GM18873 (cell line): Measurements from ENCODE around the gene PLPP7.
"Not testable (repeated sequence)": the region's sequence is repeated elsewhere in the genome, so short reads cannot be mapped to it uniquely, and the experiment has no call there.

Experiments used
- ATAC-seq: cut with Tn5 transposase; IDR thresholded peaks from one replicate; pipeline ENCODE4 v1.9.1; 2021; ENCODE audit warnings: mild to moderate bottlenecking, moderate library complexity, moderate number of reproducible peaks; ENCODE audit not compliant: unreplicated experiment, low FRiP score

PLPP7 gene

DNA sequence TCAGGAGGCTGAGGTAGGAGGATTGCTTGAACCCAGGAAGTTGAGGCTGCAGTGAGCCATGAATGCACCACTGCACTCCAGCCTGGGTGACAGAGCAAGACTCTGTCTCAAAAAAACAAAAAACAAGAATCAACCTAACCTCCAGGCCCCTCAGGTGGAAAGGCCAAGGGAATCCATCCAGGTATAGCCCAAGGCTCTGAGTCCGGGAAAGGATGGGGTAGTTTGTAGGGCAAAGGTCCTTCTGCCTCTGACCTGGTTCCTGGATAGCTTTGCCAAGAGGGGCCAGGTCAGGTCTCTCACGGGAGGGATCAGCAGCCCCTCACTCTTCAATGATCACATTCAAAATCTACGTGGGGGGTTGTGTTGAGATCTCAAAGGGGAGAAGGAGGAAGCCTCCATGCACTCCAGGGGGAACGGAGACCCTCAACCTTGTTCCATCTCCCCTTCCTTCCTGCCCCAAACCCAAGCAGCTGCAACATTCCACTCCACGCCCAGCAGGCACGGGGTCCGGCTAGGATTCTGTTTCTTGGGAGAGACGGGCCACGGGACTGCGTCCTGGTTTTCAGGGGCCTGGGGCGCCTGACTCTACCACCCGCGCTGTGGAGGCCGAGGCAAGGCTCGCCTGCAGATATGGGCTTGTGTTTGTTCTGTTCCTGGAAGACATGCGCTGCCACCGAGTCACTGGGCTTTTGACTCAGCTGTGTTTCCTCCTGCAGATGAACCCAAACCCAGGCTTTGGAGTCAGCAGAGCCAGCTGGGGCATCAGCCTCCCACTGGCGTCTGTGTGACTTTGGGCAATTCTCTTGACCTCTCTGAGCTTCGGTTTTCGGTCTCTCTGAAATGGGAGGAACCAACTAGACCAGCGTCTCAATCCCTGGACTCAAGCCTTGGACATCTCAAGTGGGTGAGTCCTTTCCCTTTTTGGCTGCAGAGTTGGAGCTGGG lies 35.5 kb downstream of the PLPP7 start:
- ATAC-seq = no peak

DNA sequence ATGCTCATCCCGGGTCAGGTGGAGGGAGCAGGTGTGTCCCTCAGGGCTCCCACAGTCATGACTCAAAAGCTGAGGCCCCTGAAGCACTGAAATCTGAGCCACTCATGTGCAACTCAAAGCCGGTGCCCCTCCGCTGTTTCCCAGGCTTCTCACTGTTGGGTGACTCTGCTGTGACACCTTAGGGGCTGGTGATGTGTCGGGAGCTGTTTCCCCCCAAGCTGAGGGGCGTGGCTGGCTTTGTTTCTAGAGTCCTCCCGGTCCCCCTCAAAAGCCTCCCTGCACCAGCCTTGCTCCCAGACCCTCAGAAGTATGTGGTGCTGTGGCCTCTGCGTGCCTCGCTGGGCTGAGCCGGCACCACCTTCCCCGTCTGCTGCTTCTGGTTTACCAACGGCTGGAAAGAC lies 39.7 kb downstream of the PLPP7 start:
- no peak for ATAC-seq

DNA sequence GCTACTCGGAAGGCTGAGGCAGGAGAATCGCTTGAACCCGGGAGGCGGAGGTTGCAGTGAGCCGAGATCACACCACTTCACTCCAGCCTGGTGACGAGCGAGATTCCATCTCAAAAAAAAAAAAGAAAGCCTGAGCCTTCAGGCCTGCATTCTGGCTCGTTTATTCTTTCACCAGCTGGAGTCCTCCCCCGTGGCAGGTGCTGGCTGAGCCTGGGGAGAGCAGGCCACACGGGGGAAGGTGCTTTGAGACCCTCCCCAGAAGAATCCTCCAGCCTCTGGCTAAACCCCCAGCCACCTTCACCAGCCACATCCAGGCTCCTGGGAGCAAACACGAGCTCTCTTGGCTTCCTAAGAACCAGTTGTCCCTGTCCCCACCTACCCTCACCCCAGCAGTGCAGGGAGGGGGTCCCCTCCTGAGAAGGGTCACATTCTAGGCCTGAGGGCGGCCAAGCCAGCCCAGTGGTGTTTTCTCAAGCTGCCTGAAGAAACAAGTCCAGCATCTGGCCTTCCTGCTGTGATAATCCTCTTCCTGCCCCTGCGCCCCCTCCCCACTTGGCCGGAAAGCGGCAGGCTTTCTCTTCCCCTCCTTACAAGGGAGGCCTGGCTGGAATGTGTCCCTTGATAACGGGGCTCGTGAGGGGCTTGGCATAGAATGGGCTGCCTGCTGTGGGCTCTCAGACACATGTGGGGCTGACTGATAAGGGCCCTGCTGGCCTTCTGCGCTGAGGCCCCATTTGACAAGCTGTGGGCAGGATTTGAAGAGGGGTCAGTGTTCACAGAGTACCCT lies 41.5 kb downstream of the PLPP7 start:
- no peak for ATAC-seq

DNA sequence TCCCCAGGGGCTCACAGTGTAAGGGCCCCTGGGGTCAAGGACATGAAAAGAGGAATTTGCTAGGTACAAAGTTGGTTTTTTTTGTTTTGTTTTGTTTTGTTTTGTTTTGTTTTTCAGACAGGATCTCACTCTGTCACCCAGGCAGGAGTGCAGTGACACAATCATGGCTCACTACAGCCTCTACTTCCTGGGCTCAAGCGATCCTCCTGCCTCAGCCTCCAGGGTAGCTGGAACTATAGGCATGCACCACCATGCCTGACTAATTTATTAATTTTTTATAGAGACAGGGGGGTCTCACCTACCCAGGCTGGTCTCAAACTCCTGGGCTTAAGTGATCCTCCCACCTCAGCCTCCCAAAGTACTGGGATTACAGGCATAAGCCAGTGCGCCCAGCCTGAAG lies 42.5 kb downstream of the PLPP7 start:
- not testable (repeated sequence) for ATAC-seq

DNA sequence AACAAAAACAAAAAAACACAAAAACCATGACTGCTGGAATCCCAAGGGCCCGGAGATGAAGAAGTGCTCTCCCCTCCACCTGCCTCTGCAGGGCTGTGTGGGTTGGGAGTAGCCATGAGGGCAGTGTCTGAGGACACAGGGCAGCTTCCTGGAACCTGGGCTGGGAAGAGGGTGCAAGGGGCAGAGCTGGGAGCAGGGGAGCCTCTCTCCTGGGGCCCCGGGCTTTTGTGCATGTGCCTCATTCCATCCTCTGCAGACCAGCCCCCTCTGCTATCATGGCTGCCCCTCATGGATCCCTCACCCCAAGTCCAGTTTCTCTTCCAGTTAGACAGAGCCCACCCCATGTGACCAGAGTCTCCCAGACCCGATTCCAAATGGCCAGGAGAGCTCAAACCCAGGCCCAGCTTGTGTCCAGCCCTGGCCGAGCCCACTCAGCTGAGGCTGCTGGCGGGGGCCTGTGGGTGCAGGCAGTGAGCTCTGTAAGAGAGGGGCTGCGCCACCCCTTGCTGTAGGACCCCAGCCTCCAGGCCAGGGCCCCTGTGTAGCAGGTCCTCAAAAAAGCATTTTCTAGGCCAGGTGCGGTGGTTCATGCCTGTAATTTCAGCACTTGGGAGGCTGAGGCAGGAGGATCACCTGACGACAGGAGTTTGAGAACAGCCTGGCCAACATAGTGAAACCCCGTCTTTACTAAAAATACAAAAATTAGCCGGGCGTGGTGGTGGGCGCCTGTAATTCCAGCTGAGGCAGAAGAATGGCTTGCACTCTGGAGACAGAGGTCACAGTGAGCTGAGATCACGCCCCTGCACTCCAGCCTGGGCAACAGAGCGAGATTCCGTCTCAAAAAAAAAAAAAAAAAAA lies 44.5 kb downstream of the PLPP7 start:
- ATAC-seq = no peak

DNA sequence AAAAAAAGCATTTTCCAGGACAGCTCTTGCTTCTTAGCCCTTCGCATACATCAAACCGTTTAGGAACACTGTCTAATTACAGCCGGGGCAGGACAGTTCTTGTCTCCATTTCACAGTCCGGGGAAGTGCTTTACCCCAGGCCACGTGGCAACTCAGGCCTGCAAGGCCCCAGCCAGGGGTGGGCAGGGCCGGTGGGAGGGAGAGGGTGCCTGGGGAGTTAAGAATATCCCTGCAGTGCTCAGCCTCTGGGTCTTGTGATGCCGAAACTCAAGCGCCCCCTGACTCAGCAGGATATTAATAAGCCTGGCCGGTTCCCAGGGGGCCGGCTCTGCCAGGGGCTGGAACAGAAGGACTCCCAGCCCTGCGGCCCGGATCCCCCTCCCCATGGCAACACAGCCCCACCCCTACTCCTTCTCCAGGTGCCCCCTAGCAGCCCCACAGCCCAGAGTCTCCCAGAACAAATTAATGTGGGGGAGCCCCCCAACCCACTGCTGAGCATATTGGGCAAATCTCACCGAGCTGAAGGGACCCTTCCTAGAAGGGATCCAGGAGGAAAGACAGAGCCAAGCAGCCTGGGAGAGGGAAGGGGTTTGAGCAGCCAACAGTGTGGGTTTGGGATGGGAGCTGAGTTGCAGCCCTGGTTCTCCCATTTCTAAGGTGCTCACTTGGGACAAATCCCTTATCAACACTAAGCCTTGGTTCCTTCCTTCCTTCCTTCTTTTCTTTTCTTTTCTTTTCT lies 45.3 kb downstream of the PLPP7 start:
- ATAC-seq = no peak

DNA sequence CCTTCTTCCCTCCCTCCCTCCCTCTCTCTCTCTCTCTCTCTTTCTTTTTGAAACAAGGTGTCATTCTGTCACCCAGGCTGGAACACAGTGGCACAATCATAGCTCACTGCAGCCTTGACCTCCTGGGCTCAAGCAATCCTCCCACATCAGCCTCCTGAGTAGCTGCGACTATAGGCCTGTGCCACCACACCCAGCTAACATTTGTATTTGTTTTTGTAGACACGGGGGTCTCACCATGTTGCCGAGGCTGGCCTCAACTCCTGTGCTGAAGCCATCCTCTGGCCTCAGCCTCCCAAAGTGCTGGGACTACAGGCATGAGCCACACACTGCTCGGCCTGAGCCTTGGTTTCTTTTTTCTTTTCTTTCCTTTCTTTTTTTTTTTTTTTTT lies 45.8 kb downstream of the PLPP7 start:
- ATAC-seq = no peak

DNA sequence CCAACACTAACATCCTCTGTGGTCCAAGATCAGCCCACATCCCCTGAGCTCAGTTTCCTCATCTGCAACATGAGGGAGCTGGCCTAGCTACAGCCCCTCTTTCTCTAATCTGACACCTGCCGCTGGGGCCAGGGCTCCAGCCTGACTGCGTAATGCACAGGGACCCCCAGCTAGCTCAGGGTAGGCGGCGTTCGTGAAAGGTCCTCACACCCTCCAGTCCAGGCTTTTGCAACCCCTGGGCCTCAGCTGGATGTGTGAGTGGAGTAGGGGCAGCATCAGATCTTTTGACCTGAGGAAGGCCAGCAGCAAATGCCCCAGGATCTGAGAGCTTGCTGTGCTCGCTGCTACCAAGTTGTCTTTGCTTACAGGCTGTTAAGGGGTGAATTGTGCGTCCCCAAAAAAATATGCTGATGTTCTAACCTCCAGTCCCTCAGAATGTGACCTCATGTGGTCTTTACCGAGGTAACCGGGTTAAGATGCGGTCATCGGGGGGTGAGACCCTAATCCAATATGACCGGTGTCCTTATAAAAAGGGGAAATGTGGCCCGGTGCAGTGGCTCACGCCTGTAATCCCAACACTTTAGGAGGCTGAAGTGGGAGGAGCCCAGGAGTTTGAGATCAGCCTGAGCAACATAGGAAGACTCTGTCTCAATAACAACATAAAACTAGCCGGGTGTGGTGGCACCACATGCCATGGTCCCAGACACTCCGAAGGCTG lies 47.8 kb downstream of the PLPP7 start:
- ATAC-seq = no peak

DNA sequence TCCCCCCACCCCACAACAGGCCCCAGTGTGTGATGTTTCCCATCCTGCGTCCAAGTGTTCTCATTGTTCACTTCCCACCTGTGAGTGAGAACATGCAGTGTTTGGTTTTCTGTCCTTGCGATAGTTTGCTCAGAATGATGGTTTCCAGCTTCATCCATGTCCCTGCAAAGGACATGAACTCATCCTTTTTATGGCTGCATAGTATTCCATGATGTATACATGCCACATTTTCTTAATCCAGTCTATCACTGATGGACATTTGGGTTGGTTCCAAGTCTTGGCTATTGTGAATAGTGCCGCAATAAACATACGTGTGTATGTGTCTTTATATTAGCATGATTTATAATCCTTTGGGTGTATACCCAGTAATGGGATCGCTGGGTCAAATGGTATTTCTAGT lies 49.7 kb downstream of the PLPP7 start:
- ATAC-seq = not testable (repeated sequence)

DNA sequence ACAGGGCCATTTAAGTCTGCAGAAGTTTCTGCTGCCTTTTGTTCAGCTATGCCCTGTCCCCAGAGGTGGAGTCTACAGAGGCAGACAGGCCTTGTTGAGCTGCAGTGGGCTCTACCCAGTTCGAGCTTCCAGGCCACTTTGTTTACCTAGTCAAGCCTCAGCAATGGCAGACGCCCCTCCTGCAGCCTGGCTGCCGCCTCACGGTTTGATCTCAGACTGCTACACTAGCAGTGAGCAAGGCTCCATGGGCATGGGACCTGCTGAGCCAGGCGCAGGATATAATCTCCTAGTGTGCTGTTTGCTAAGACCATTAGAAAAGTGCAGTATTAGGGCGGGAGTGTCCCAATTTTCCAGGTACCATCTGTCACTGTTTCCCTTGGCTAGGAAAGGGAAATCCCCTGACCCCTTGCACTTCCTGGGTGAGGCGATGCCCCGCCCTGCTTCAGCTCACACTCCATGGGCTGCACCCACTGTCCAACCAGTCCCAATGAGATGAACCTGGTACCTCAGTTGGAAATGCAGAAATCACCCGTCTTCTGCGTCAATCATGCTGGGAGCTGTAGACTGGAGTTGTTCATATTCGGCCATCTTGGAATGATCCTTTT lies 55.5 kb downstream of the PLPP7 start:
- not testable (repeated sequence) for ATAC-seq

DNA sequence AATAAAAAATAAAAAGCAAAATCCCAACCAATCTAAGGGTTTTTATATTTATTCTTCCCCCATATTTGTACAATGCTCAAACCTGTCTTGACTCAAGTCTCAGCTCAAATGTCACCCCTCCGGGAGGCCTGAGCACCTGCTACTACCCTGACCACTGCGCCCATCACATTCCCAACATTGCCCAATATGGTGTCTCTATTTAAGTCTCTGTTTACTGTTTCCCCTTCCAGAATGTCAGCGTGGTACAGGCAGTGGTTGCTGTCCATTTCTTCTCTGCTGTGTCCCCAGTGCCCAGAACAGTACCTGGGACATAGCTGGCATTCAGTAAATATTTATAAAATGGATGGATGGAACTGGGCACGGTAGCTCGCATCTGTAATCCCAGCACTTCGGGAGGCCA lies 57.0 kb downstream of the PLPP7 start:
- ATAC-seq = no peak

DNA sequence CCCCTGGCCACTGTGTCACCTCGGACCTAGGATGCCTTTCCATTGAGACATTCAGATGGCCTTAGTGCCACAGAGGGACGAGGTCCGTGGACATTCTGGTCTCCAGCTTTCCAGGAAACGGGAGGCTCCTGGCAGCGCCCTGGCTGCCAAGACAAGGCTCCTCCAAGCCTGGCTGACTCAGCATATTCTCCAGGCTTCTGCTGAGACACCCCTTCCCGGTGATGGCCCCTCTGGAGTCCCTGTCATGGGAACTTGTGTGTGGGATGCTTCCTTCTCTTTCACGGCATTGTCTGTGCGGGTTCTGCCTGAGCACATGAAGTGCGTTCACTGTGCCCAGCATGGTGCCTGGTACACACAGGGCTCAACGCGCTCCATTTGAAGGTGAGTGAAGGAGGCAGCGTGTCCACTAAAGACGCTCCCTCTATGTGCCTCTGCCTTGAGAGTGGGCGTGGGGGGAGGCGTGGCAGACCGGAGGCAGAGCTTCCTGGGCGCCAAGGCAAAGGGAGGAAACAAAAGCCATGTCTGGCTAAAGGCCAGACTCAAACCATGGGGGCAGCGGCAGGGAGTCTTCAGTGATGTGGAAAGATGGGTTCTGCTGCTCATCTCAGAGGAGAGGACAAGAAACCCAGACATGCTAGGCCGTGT lies 58.0 kb downstream of the PLPP7 start:
- ATAC-seq = no peak

DNA sequence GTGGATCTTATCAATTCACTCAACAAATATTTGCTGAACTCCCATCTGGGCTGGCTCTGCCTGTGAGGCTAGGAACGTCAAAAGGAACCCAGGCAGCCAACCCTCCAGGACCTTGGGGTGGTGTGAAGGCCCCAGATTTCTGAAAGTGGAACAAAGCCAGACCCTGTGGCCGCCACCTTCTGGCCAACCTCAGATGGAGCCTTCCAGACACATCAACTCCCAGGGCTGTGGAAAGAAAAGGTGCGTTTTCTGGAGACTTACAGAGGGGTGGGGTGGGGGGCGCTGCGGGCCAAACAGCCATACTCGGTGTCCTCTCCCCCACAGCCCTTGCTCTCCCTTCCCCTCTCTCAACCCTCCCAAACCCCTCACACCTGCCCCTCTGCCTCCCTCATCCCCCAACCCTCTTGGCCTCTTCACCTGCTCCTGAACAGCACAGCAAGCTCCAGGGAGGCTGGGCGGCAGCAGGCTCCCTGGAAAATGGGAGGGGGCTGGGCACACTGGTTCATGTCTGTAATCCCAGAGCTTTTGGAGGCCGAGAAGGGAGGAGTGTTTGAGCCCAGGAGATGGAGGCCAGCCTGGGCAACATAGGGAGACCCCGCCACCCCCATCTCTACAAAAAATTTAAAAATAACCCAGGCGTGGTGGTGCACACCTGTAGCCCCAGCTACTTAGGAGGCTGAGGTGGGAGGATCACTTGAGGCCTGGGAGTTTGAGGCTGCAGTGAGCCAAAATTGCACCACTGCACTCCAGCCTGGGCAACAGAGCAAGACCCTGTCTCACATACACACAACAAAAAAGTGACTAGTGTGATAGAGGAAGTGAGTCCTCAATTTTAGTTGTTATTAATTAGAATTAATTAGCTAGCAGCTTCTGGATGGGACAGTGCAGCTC lies 59.4 kb downstream of the PLPP7 start:
- no peak for ATAC-seq

DNA sequence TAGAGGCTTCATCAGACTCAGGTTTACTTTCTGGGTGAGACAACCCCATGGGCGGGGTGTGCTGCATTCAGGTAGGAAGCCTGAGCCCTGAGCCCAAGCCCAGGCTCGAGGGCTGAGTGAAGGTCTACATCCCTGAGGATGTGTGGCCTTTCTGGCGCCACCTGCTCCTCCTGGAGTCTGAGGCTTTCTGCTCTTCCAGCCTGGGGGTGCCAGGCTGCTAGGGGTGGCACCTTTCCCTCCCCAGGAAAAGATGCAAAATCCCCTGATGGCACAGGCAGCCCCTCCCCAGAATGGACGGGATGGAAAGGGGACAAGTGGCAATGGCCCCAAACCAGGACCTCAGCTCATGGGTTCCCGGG lies 60.0 kb downstream of the PLPP7 start:
- no peak for ATAC-seq

DNA sequence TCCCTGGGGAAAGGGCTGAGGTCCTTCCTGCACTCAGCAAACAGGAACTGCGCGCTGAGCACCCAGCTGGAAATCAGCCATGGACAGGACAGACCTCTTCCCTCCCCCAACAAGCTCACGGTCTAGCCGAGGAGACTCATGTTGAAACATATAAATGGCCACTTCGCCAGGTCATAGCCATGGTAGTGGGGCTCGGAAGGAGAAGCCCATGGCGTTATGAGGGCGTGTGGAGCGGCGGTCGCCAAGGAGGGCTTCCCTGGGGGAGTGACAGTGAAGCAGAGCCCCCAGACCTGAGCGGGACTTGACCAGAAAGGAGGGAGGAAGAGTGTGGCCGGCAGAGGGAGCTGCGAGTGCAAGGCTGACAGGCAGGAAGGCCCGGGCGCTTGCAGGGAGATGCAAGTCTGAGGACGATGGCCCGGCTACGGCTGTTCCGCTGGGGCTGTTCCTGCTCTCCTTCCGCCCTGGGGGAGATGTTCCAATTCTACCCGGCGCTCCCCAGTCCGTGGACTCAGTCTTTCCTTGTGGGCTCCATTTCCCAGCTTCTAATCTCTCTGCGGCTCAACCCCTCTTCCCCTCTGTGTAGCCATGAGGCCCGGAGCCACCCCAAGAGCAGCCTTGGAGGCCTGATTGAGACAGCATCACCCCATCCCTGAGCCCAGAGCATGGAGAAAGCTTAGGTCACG lies 60.5 kb downstream of the PLPP7 start:
- no peak for ATAC-seq

DNA sequence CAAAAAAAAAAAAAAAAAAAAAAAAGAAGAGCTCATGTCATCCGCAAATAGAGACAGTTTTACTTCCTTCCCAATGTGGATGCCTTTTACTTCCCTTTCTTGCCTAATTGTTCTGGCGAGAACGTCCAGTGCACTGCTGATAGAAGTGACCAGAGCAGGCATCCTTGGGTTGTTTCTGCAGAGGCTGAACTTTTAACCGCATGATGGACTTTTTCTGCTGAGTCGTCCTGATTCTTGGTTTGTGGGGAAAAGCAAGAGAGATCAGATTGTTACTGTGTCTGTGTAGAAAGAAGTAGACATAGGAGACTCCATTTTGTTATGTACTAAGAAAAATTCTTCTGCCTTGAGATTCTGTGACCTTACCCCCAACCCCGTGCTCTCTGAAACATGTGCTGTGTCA lies 67.0 kb downstream of the PLPP7 start:
- not testable (repeated sequence) for ATAC-seq

DNA sequence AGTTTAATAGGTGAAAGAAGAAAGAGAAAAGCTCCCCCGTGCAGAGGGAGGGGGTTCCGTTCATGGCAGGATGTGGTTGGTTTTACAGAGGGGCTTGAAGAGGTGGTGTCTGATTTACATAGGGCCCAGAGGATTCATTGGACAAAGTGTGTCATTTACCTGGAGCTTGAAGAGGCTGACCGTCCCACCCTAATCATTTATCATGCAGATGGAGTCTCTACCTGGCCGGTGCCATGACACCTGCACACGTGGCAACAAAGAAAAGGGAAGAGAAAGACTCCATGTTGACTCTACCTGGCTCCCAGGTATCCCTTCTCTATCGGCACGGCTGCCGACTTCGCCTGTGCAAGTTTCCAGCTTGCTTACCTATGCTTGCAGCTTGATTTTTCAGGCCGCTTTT lies 69.0 kb downstream of the PLPP7 start:
- no peak for ATAC-seq
